ENCODE measurements around the gene KDELR1. TPM values are rescaled to one million over a fixed set of nuclear protein-coding genes. Genes with fewer than 3 reads are reported as not detected.

The KDELR1 gene
- total and polyA plus RNA-seq, 9 of the 15 experiments (the other 6 are each of a cell fraction or from before 2014, with no cell fraction given), result 6.1 to 165 (median 58.5) TPM

DNA sequence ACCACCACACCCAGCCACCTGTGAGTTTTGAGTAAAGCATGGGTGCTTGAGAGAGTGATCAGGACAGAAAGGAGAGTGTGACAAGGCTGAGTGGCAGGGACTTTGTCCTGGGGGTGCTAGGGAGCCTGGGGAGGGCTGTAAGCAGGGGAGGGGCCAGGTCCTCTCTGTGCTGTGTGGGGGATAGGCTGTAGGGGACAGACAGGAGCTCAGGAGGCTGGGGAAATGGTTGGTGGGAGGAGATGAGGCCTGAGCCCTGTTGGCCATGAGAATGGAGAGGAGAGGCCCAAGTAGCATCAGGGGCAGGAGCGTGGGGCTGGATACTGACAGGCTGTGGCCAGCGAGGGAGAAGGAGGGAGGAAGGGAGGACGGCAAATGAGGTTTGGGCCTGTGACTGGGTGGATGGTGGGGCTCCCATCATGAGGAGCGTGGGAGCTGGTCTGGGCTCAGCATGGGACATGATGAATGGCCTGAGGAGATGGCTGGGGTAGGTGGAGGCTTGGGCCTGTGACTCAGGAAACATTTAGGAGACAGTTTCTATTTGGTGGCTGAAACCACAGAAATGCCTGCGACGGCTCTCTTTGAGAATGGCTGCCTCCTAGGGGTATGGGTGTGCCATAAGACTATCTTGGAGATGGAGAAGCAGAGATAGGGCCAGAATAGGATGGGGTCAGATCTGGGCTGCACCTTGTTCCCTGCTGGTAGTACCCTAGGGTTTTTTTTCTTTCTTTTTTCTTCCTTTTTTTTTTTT, 27.1 kb upstream of the KDELR1 start (continued):
- TF ChIP-seq, protein P1, sequence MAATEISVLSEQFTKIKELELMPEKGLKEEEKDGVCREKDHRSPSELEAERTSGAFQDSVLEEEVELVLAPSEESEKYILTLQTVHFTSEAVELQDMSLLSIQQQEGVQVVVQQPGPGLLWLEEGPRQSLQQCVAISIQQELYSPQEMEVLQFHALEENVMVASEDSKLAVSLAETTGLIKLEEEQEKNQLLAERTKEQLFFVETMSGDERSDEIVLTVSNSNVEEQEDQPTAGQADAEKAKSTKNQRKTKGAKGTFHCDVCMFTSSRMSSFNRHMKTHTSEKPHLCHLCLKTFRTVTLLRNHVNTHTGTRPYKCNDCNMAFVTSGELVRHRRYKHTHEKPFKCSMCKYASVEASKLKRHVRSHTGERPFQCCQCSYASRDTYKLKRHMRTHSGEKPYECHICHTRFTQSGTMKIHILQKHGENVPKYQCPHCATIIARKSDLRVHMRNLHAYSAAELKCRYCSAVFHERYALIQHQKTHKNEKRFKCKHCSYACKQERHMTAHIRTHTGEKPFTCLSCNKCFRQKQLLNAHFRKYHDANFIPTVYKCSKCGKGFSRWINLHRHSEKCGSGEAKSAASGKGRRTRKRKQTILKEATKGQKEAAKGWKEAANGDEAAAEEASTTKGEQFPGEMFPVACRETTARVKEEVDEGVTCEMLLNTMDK (IDR thresholded peaks at IDR 0.05; ENCODE audit: borderline replicate concordance, insufficient read depth, low read depth, low read length, poor library complexity, severe bottlenecking), result peak; percentile 82
- TF ChIP-seq, protein P2, sequence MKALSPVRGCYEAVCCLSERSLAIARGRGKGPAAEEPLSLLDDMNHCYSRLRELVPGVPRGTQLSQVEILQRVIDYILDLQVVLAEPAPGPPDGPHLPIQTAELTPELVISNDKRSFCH (CRISPR knock-in tag; IDR thresholded peaks at IDR 0.05), result no peak
- TF ChIP-seq, protein P2 (tag; IDR thresholded peaks at IDR 0.05), result no peak
- TF ChIP-seq, protein P3, sequence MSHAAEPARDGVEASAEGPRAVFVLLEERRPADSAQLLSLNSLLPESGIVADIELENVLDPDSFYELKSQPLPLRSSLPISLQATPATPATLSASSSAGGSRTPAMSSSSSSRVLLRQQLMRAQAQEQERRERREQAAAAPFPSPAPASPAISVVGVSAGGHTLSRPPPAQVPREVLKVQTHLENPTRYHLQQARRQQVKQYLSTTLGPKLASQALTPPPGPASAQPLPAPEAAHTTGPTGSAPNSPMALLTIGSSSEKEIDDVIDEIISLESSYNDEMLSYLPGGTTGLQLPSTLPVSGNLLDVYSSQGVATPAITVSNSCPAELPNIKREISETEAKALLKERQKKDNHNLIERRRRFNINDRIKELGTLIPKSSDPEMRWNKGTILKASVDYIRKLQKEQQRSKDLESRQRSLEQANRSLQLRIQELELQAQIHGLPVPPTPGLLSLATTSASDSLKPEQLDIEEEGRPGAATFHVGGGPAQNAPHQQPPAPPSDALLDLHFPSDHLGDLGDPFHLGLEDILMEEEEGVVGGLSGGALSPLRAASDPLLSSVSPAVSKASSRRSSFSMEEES (CRISPR knock-in tag; IDR thresholded peaks at IDR 0.05), result no peak
- TF ChIP-seq BRCA1 (IDR thresholded peaks at IDR 0.05) (no peak), BRCA1 (CRISPR knock-in tag; IDR thresholded peaks at IDR 0.05) (no peak), FOXA3 (CRISPR knock-in tag; conservative IDR thresholded peaks at IDR 0.05 in 1 of 2, IDR thresholded peaks at IDR 0.05 in 1 of 2) (no peak), RBFOX2 (IDR thresholded peaks at IDR 0.05; ENCODE audit: low read depth, low read length) (no peak), ESRRB (CRISPR knock-in tag; IDR thresholded peaks at IDR 0.05; ENCODE audit: borderline replicate concordance) (no peak), ZNF76 (CRISPR knock-in tag; IDR thresholded peaks at IDR 0.05; ENCODE audit: borderline replicate concordance) (no peak), EWSR1 (IDR thresholded peaks at IDR 0.05; ENCODE audit: borderline replicate concordance, low read depth, partially characterized antibody) (no peak), NCOA6 (IDR thresholded peaks at IDR 0.05) (no peak)
- TF ChIP-seq, protein P4, sequence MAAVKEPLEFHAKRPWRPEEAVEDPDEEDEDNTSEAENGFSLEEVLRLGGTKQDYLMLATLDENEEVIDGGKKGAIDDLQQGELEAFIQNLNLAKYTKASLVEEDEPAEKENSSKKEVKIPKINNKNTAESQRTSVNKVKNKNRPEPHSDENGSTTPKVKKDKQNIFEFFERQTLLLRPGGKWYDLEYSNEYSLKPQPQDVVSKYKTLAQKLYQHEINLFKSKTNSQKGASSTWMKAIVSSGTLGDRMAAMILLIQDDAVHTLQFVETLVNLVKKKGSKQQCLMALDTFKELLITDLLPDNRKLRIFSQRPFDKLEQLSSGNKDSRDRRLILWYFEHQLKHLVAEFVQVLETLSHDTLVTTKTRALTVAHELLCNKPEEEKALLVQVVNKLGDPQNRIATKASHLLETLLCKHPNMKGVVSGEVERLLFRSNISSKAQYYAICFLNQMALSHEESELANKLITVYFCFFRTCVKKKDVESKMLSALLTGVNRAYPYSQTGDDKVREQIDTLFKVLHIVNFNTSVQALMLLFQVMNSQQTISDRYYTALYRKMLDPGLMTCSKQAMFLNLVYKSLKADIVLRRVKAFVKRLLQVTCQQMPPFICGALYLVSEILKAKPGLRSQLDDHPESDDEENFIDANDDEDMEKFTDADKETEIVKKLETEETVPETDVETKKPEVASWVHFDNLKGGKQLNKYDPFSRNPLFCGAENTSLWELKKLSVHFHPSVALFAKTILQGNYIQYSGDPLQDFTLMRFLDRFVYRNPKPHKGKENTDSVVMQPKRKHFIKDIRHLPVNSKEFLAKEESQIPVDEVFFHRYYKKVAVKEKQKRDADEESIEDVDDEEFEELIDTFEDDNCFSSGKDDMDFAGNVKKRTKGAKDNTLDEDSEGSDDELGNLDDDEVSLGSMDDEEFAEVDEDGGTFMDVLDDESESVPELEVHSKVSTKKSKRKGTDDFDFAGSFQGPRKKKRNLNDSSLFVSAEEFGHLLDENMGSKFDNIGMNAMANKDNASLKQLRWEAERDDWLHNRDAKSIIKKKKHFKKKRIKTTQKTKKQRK (IDR thresholded peaks at IDR 0.05; ENCODE audit: borderline replicate concordance, low read depth, low read length), result no peak
- TF ChIP-seq, protein P5, sequence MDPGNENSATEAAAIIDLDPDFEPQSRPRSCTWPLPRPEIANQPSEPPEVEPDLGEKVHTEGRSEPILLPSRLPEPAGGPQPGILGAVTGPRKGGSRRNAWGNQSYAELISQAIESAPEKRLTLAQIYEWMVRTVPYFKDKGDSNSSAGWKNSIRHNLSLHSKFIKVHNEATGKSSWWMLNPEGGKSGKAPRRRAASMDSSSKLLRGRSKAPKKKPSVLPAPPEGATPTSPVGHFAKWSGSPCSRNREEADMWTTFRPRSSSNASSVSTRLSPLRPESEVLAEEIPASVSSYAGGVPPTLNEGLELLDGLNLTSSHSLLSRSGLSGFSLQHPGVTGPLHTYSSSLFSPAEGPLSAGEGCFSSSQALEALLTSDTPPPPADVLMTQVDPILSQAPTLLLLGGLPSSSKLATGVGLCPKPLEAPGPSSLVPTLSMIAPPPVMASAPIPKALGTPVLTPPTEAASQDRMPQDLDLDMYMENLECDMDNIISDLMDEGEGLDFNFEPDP (CRISPR knock-in tag; IDR thresholded peaks at IDR 0.05), result 0 out of 2 replicates have a peak, but pooled peaks have one; percentile 40
- TF ChIP-seq, protein P6, sequence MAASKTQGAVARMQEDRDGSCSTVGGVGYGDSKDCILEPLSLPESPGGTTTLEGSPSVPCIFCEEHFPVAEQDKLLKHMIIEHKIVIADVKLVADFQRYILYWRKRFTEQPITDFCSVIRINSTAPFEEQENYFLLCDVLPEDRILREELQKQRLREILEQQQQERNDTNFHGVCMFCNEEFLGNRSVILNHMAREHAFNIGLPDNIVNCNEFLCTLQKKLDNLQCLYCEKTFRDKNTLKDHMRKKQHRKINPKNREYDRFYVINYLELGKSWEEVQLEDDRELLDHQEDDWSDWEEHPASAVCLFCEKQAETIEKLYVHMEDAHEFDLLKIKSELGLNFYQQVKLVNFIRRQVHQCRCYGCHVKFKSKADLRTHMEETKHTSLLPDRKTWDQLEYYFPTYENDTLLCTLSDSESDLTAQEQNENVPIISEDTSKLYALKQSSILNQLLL (CRISPR knock-in tag; IDR thresholded peaks at IDR 0.05; ENCODE audit: borderline replicate concordance), result no peak

Measured in K562 (cell line).